Upper lobe of right lung (tissue), 1 donor: ENCODE results near the gene STAG2. TPM values are rescaled to one million over a fixed set of nuclear protein-coding genes. Genes with fewer than 3 reads are reported as not detected.

Source experiments
- ATAC-seq: fragments of 200-7000 bp; cut with Tn5 transposase; one replicate; pipeline ENCODE4 v1.9.1; 2020; ENCODE audit warnings: mild to moderate bottlenecking, moderate library complexity
- DNase-seq: peaks from one replicate; pipeline ENCODE4 v3.0.0-alpha.2; 2020
- H3K27ac ChIP-seq: fragments of 200-600 bp; one replicate; pipeline ENCODE4 v1.8.0; 2022
- H3K27me3 ChIP-seq: fragments of 200-600 bp; one replicate; pipeline ENCODE4 v1.8.0; 2022; ENCODE audit warnings: mild to moderate bottlenecking
- H3K36me3 ChIP-seq: fragments of 200-600 bp; one replicate; pipeline ENCODE4 v1.8.0; 2022
- H3K4me1 ChIP-seq: fragments of 200-600 bp; one replicate; pipeline ENCODE4 v1.8.0; 2022
- H3K4me3 ChIP-seq: fragments of 200-600 bp; one replicate; pipeline ENCODE4 v1.8.0; 2022; ENCODE audit warnings: mild to moderate bottlenecking
- H3K9me3 ChIP-seq: fragments of 200-600 bp; one replicate; pipeline ENCODE4 v1.8.0; 2022
- intact Hi-C: fragments of 100-400 bp; cut with DNase I; formaldehyde crosslinking; loops from one replicate; pipeline ENCODE4 v1.11.0; 2022
- total RNA-seq: library from RNA; stranded (reverse); fragmentation: NEBNext Ultra II Directional; extraction: Animal tissue kit (Norgen Biotek cat#: 25700); gene quantifications from one replicate; pipeline ENCODE4 v1.2.1, GENCODE V29; 2021
- TF ChIP-seq, protein P1 (sequence below): fragments of 200-600 bp; IDR thresholded peaks from one replicate; pipeline ENCODE4 v1.8.0; 2022; ENCODE audit warnings: antibody characterized with exemption
- donor health status: DM: no; HTN: yes; CAD: no; lungs with severe emphysema.

The STAG2 gene
- total RNA-seq, 1 donor from 2014 or later: 71.4 TPM

GRCh38 chrX:124151195-124151594 is 189.7 kb downstream of the STAG2 start:
- ATAC-seq: no peak
- intact Hi-C loops: no loop called here
- TF ChIP-seq, protein P1, sequence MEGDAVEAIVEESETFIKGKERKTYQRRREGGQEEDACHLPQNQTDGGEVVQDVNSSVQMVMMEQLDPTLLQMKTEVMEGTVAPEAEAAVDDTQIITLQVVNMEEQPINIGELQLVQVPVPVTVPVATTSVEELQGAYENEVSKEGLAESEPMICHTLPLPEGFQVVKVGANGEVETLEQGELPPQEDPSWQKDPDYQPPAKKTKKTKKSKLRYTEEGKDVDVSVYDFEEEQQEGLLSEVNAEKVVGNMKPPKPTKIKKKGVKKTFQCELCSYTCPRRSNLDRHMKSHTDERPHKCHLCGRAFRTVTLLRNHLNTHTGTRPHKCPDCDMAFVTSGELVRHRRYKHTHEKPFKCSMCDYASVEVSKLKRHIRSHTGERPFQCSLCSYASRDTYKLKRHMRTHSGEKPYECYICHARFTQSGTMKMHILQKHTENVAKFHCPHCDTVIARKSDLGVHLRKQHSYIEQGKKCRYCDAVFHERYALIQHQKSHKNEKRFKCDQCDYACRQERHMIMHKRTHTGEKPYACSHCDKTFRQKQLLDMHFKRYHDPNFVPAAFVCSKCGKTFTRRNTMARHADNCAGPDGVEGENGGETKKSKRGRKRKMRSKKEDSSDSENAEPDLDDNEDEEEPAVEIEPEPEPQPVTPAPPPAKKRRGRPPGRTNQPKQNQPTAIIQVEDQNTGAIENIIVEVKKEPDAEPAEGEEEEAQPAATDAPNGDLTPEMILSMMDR: no peak

More at GRCh38 chrX:124151195-124151594, 189.7 kb downstream of the STAG2 start:
- Histone ChIP-seq H3K27me3 (no peaks in the 10 kb centered on the region), H3K27ac (no peak overlapping the region), H3K4me1 (no peaks in the 10 kb centered on the region), H3K36me3 (no peaks in the 10 kb centered on the region), H3K9me3 (no peaks in the 10 kb centered on the region), H3K4me3 (no peak overlapping the region)
- DNase-seq: no peak

Other genes starting within 250 kb of the STAG2 start
- gene THOC2, start 228.7 kb upstream of the STAG2 start, total RNA-seq: 99.9 TPM
- 58.2 TPM for gene XIAP, start 101.7 kb upstream of the STAG2 start, total RNA-seq